ENCODE measurements around the gene NEB. TPM values are rescaled to one million over a fixed set of nuclear protein-coding genes. Genes with fewer than 3 reads are reported as not detected.

Gene NEB
- total and polyA plus RNA-seq, 2 of the 4 experiments (the other 2 are of a cell fraction): under 0.01 TPM; not detected in 1

DNA sequence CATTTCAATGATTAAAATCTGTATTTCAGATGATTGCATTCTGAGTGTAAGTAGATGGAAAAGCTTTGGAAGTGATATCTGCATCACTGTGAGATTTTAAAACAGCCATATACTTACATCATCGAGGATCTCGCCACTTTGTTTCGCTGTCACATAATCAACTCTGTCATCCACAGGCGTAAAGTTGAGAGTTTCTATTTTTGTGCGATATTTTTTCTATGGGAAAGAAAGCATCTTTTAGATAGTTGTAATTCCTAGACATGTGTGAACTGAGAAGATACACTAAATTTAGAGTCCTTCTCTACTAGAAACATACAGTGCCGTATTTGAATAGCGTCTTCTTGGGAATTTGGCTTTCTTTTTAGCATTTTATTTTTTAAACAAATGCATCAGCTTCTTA is 165.8 kb downstream of the NEB start:
- DNase-seq (no peak), ATAC-seq (ENCODE audit: low read depth) (no peak)
- Histone ChIP-seq H2BK20ac (ENCODE audit: low read depth, low read length) (no peak overlapping the region), H3K14ac (replicated peaks; ENCODE audit: low read depth, low read length) (no peak overlapping the region), H3K4me3 (ENCODE audit: insufficient read depth, low read depth, low read length) (no peak overlapping the region), H3K4me1 (ENCODE audit: control insufficient read depth, insufficient read depth, low read length) (no peaks in the 10 kb centered on the region), H3K4ac (ENCODE audit: low read depth, low read length) (no peak overlapping the region), H2AK5ac (ENCODE audit: low read depth, low read length) (no peak overlapping the region), H3K9me3 (ENCODE audit: control insufficient read depth, insufficient read depth, low read length) (no peaks in the 10 kb centered on the region), H3K4me2 (ENCODE audit: low read depth, low read length) (no peak overlapping the region), H3K9ac (ENCODE audit: low read depth, low read length) (no peak overlapping the region), H3K56ac (ENCODE audit: extremely low read depth, insufficient read depth, low read length) (no peak overlapping the region), H3K23ac (ENCODE audit: low read depth, low read length) (no peak overlapping the region), H4K20me1 (ENCODE audit: insufficient read depth, low read length) (no peaks in the 10 kb centered on the region), H2BK15ac (ENCODE audit: low read depth, low read length) (no peak overlapping the region), H2AFZ (replicated peaks; ENCODE audit: low read length, poor library complexity) (no peak overlapping the region), H3K27ac (ENCODE audit: insufficient read depth, low read length) (no peak overlapping the region), H4K5ac (ENCODE audit: low read depth, low read length) (no peak overlapping the region), H3K27me3 (ENCODE audit: control insufficient read depth, insufficient read depth, low read length) (no peaks in the 10 kb centered on the region), H3K9me1 (ENCODE audit: insufficient read depth, low read length) (no peaks in the 10 kb centered on the region), H2AK9ac (replicated peaks; ENCODE audit: low read depth, low read length, poor library complexity) (no peak overlapping the region), H2BK120ac (ENCODE audit: low read depth, low read length) (no peak overlapping the region), H4K8ac (ENCODE audit: low read depth in 2 of 2, low read length in 2 of 2) (no peak overlapping the region), H3K36me3 (ENCODE audit: control insufficient read depth, insufficient read depth, low read length) (no peaks in the 10 kb centered on the region), H3K79me1 (ENCODE audit: low read depth in 1 of 2, low read length in 2 of 2) (no peaks in the 10 kb centered on the region), H3K18ac (ENCODE audit: low read depth, low read length) (no peak overlapping the region), H4K91ac (ENCODE audit: insufficient read depth, low read depth, low read length) (no peak overlapping the region), H2BK5ac (ENCODE audit: low read depth, low read length, poor library complexity, severe bottlenecking) (no peak overlapping the region)
- ChIA-PET CTCF (no interaction called here), POLR2A (ENCODE audit: unreplicated experiment) (no interaction called here)
- in situ Hi-C loops (cut with MboI; ENCODE audit: low sequenced_read_pairs): no loop called here
- intact Hi-C loops (cut with micrococcal nuclease): no loop called here
- dilution Hi-C loops (cut with HindIII; ENCODE audit: low sequenced_read_pairs, unreplicated experiment): no loop called here
- no CpG with 5 or more reads among the region's 7 CpGs for WGBS, 2 experiments (ENCODE audit: extremely low coverage in 2 of 2, insufficient read length in 1 of 2)
- TF ChIP-seq RAD21 (IDR thresholded peaks at IDR 0.05; ENCODE audit: low read length) (no peak), BHLHE40 (IDR thresholded peaks at IDR 0.05; ENCODE audit: low read depth, low read length) (no peak), MAZ (IDR thresholded peaks at IDR 0.05; ENCODE audit: borderline replicate concordance, low read depth, low read length) (no peak), RFX5 (IDR thresholded peaks at IDR 0.05; ENCODE audit: low read depth, low read length) (no peak), NFE2L2 (IDR thresholded peaks at IDR 0.05; ENCODE audit: low read depth, low read length) (no peak), CEBPB (IDR thresholded peaks at IDR 0.05; ENCODE audit: low read depth, low read length) (no peak), RCOR1 (IDR thresholded peaks at IDR 0.05; ENCODE audit: insufficient replicate concordance, low read length) (no peak), MAFK (IDR thresholded peaks at IDR 0.05; ENCODE audit: low read depth, low read length) (no peak), MXI1 (IDR thresholded peaks at IDR 0.05; ENCODE audit: borderline replicate concordance, low read depth, low read length) (no peak), ELK1 (IDR thresholded peaks at IDR 0.05; ENCODE audit: borderline replicate concordance, low read depth, low read length) (no peak), CHD1 (IDR thresholded peaks at IDR 0.05; ENCODE audit: low read depth, low read length) (no peak), SMC3 (IDR thresholded peaks at IDR 0.05; ENCODE audit: low read depth, low read length) (no peak), POLR2A (IDR thresholded peaks at IDR 0.05; ENCODE audit: low read depth, low read length) (no peak), CTCF (conservative IDR thresholded peaks at IDR 0.05; ENCODE audit: low read depth, low read length) (no peak), FOS (IDR thresholded peaks at IDR 0.05; ENCODE audit: low read depth, low read length) (no peak)
- TF ChIP-seq, protein P1, sequence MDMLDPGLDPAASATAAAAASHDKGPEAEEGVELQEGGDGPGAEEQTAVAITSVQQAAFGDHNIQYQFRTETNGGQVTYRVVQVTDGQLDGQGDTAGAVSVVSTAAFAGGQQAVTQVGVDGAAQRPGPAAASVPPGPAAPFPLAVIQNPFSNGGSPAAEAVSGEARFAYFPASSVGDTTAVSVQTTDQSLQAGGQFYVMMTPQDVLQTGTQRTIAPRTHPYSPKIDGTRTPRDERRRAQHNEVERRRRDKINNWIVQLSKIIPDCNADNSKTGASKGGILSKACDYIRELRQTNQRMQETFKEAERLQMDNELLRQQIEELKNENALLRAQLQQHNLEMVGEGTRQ (IDR thresholded peaks at IDR 0.05; ENCODE audit: low read depth, low read length): no peak
- BruUV-seq (replicated peaks): no TSS peak

Data from IMR-90 (cell line).